Activated naive CD8-positive, alpha-beta T cell treated with anti-CD3 and anti-CD28 coated beads, Interleukin-2, amount 50 U/mL, for 16 hours (primary cell): ENCODE measurements around the gene ZNF426.

Experiments
- DNase-seq: peaks from one replicate; pipeline ENCODE4 v3.0.0-alpha.2; 2020; ENCODE audit warnings: low read depth, low spot score

Gene ZNF426

GRCh38 chr19:9498183-9498902, 40.1 kb downstream of the ZNF426 start, which contains the start of gene ZNF560:
TSS of gene ZNF560 (minus strand) at chr19:9498616. CDS start at chr19:9475313, 23,303 bp downstream.
- DNase-seq = no peak

DNA sequence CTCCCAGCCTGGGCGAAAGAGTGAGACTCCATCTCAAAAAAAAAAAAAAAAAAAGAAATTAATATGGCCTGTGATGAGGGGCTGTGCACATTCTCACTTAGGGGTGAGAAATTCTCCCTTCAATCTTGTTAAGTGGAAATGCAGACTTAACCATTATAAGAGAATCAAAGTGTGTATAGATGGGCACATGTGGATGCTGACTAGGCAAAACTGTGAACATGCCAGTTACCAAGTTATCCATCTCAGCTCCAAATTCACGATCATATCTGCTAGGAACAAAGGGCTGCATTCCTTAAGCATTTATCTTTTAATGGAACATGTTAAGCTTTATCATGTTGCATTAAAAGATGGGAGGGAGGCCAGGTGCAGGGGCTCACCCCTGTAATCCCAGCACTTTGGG, 44.3 kb downstream of the ZNF426 start:
- no peak for DNase-seq

- DNase-seq = no peak
Observed at GRCh38 chr19:9487016-9487415, 51.4 kb downstream of the ZNF426 start.

DNA sequence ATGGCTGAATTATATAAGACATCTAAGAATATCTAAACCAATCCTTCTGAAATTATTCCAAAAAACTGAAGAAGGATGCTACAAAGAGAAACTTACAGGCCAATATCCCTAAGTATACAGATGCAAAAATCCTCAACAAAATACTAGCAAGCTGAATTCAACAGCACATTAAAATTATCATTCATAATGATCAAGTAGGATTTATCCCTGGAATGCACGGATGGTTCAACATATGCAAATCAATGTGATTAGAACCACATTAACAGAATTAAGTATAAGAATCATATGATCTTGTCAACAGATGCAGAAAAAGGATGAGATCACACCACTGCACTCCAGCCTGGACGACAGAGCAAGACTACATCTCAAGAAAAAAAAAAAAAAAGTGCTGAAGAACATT, 53.3 kb downstream of the ZNF426 start:
- no peak for DNase-seq

DNA sequence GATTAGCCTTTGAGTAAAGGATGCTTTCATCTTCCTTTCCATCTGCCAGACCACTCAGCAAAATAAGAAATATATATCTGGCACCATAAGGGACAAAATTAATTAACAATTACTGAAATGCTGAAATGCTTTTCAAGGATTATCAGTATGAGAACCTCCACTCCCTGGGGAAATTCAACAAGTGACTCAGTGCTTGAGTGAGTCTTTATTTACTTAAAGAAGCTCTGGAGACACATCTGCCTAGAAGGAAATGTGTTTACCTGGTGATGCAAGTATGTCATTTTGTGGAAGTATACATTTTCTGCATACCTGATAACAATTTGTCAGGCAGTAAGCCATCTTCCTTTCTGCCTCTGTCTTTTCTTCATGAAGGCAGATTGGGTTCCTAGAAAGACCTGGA, 63.5 kb downstream of the ZNF426 start:
- DNase-seq = no peak
